HAP-1 (cell line): Measurements from ENCODE around the gene SPOCK2.

Source experiments
- DNase-seq, 2 experiments: peaks; one replicate each; pipeline ENCODE4 v3.0.0-alpha.2; 2016 to 2020; ENCODE audit warnings: low spot score in 2 of 2
- H3K27me3 ChIP-seq: fragments of 250-450 bp; sonication (Bioruptor Pico); 2 replicates; pipeline ENCODE4 v1.5.1; 2020; ENCODE audit warnings: low read depth, mild to moderate bottlenecking, moderate library complexity
- H3K36me3 ChIP-seq: fragments of 250-450 bp; sonication (Bioruptor Pico); replicated peaks from 2 replicates; pipeline ENCODE4 v1.5.1; 2020; ENCODE audit warnings: mild to moderate bottlenecking
- H3K4me1 ChIP-seq: fragments of 250-450 bp; sonication (Bioruptor Pico); 2 replicates; pipeline ENCODE4 v1.5.1; 2020; ENCODE audit warnings: mild to moderate bottlenecking
- H3K4me3 ChIP-seq: fragments of 250-450 bp; sonication (Bioruptor Pico); 2 replicates; pipeline ENCODE4 v1.5.1; 2020; ENCODE audit warnings: mild to moderate bottlenecking, moderate library complexity
- H3K9me3 ChIP-seq: fragments of 250-450 bp; sonication (Bioruptor Pico); 2 replicates; pipeline ENCODE4 v1.5.1; 2020; ENCODE audit warnings: mild to moderate bottlenecking, moderate library complexity
- in situ Hi-C: fragments of 300-500 bp; cut with MboI; formaldehyde crosslinking; loops from 3 replicates; pipeline ENCODE4 v1.14.3; 2020; ENCODE audit warnings: low sequenced_read_pairs, inconsistent platforms, mixed read lengths

Gene SPOCK2

DNA sequence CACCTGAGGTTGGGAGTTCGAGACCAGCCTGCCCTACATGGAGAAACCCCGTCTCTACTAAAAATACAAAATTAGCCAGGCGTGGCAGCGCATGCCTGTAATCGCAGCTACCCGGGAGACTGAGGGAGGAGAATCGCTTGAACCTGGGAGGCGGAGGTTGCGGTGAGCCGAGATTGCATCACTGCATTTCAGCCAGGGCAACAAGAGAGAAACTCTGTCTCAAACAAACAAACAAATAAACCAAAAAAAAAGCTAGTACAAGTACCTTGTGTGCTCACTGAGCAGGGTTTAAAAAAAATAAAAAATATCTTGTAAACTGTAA is 11.2 kb upstream of the SPOCK2 start:
- DNase-seq, result no peak
- peaks cover 28% of the 10 kb centered on the region for H3K4me1 ChIP-seq
- H3K4me3 ChIP-seq, result no peak overlapping the region
- H3K9me3 ChIP-seq, result no peaks in the 10 kb centered on the region
- peaks cover 8% of the 10 kb centered on the region; the same call in 1 of the 2 replicates for H3K27me3 ChIP-seq
- in situ Hi-C loops, result no loop called here
- H3K36me3 ChIP-seq, result 0 out of 2 replicates have a peak, but pooled peaks cover 3% of the 10 kb centered on the region

DNA sequence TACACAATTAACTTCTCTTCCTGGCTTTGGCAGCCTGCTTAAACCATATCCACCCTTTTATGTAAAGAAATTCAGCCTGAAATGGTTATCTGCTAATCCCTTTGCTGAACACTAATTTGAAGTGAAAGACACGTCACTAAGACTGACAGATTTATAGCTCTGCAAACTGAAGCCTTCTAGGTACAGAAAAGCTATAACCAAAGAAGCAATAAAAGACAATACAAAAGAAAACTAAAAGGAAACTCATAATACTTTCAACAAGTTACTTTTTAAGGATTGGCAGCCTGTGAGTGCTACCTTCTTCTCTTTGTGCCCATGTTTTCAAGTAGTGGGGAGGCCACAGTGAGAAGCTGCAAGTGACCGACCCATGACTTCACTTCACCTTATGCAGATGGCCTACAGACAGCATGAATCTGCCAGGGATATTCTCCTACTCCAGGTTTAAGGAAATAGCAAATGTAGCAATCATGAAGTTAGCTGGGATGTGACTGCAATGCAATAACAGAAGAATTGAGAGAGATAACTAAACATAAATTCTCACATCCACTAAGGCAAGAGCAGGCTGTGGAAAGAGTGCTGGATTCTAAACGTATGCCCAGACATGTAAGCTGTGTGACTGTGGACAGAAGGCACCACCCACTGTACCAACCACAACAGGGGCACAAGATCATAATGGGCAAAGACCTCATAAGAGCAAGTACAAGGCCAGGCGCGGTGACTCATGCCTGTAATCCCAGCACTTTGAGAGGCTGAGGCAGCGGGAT is 10.7 kb upstream of the SPOCK2 start:
- no peak overlapping the region for H3K4me3 ChIP-seq
- in situ Hi-C loops, result no loop called here
- H3K4me1 ChIP-seq, result peaks cover 23% of the 10 kb centered on the region
- H3K36me3 ChIP-seq, result 0 out of 2 replicates have a peak, but pooled peaks cover 3% of the 10 kb centered on the region
- peaks cover 8% of the 10 kb centered on the region; the same call in 1 of the 2 replicates for H3K27me3 ChIP-seq
- DNase-seq, result peak; percentile 76 to 99
- no peaks in the 10 kb centered on the region for H3K9me3 ChIP-seq

DNA sequence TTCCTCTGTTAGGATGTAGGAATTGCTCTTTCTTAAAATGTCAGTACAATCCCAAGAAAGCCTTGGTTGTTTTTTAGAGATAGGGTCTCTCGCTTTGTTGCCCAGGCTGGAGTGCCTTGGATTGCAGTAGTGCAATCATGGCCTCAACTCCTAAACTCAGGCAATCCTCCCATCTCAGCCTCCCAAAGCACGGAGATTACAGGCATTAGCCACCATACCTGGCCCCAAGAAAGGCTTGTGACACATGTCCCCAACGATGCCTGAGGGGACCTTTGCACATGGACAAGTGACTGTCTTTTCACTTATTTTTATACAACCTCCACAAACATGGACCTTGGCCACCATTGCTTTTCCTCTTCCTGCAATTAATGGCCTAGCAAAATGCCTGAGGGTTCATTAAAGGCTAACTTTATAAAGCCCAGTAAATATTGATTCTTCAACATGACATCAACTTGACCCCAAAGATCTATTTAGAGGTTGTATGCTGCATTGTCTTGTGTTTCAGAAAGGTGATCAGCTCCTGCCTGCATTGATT is 10.0 kb upstream of the SPOCK2 start:
- H3K36me3 ChIP-seq, result 0 out of 2 replicates have a peak, but pooled peaks cover 3% of the 10 kb centered on the region
- peaks cover 16% of the 10 kb centered on the region for H3K4me1 ChIP-seq
- H3K27me3 ChIP-seq, result peaks cover 8% of the 10 kb centered on the region; the same call in 1 of the 2 replicates
- no peak for DNase-seq
- H3K4me3 ChIP-seq, result no peak overlapping the region
- in situ Hi-C loops, result no loop called here
- no peaks in the 10 kb centered on the region for H3K9me3 ChIP-seq

DNA sequence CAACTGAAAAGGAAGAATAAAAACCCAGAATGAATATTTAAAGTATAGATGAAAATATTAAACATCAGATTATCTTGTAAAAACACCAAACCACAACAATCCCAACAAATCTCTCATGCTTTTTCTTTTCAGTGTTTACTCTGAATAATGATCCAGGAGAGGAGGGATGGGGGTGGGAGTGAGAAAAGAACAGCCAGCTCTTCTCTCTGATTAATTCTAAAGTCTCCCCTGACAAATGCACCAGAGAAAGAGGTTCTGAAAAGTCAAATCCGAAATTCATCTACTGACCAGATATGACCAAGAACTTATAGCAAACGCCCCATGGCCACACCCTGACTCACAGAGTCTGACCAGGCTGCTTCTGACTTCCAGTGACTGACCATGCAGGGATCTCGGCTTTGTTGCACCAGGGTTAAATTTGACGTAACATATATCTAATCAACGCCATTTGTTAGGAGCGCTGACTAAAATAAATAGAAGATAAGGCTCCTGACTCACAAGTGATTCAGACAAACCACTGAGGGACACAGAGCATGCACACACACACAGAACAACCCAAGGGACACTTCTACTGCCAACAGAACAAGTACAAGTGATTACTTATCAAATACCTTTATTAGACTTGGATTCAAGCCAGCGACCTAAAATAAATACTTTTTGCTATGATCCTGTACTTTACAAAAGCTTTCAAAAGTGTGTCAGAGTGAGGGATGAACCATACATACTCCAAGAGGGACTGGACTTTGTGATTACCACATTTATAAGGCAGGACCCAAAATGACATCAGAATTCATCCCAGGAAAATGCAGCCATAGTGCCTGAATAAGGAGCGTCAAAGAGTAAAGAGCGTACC is 9.3 kb upstream of the SPOCK2 start:
- in situ Hi-C loops, result no loop called here
- Histone ChIP-seq H3K4me1 (peaks cover 16% of the 10 kb centered on the region), H3K4me3 (no peak overlapping the region), H3K36me3 (0 out of 2 replicates have a peak, but pooled peaks cover 3% of the 10 kb centered on the region), H3K27me3 (peaks cover 8% of the 10 kb centered on the region; the same call in 1 of the 2 replicates), H3K9me3 (no peaks in the 10 kb centered on the region)
- DNase-seq, result no peak

DNA sequence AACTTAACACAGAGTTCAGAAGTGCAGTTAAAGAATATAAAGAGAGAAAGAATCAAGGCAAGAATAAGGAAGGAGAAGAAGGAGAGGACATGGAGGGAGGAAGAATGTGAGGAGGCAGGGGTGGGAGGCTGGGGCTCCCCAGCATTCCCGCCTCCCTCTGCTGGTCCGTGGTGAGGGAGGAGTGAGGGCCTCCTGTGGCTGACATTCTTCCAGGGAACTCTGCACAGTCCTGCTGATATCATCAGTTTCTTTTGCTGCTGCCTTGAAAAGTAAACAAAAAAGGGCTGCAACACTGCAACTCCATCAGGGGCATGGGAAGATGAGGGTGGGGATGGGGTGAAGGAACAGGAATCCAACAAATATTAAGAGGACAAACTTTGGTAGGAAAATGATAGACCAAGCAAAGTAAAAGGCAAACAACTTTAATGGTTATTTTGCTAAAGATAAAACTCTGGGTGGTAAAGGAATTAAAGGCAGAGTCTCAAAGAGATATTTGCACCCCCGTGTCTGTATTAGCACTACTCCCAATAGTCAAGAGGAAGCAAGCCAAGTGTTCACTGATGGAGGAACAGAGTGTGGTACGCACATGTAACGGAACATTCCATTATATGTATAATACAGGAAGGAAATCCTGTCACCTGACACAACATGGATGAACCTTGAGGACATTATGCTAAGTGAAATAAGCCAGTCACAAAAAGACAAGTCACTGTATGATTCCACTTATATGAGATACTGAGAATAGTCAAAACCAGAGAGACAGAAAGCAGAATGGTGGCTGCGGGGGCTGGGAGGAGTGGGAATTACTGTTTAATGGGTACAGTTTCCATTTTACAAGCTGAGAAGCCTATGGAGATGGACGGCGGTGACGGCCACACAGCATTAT is 8.0 kb upstream of the SPOCK2 start:
- in situ Hi-C loops, result no loop called here
- H3K36me3 ChIP-seq, result 0 out of 2 replicates have a peak, but pooled peaks cover 3% of the 10 kb centered on the region
- H3K9me3 ChIP-seq, result no peaks in the 10 kb centered on the region
- DNase-seq, result no peak
- H3K27me3 ChIP-seq, result peaks cover 8% of the 10 kb centered on the region; the same call in 1 of the 2 replicates
- H3K4me1 ChIP-seq, result peaks cover 16% of the 10 kb centered on the region
- no peak overlapping the region for H3K4me3 ChIP-seq

DNA sequence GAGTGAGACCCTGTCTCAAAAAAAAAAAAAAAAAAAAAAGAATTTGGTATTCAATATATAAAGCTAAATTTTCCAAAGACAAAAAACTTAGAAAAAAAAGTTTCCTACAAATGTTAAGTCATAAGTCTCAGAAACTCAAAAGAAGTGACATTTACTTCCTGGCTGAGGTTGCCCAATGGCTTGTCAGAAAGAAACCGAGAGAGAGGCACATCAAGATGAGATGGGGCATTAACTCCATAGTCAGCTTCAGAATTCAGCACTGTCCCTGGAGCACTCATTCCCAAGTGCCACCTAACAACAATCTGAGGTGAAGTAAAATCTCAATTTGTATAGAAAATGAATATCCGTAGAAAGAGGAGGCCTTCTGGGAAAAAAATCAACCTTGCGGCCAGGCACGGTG is 6.8 kb upstream of the SPOCK2 start:
- Histone ChIP-seq H3K36me3 (0 out of 2 replicates have a peak, but pooled peaks cover 3% of the 10 kb centered on the region), H3K27me3 (peaks cover 11% of the 10 kb centered on the region; the same call in 1 of the 2 replicates), H3K4me3 (no peak overlapping the region), H3K9me3 (no peaks in the 10 kb centered on the region), H3K4me1 (peaks cover 16% of the 10 kb centered on the region)
- in situ Hi-C loops, result no loop called here
- no peak for DNase-seq

DNA sequence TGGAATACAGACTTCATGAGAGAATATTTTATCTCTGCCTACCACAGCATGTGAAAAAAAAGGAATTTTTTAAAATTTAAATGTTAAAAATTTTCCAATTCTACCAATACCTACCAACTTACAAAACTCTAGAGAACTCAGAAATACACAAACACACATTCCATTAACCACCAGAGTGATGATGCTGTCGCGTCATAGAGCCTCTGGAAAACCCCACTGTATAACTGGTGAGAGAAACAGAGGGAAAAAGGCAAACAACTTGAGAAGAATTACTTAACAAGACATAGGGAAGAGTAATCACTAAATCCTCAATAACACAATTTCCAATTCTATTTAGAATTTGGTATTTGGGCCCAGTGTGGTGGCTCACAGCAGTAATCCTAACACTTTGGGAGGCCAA is 6.2 kb upstream of the SPOCK2 start:
- no peaks in the 10 kb centered on the region for H3K9me3 ChIP-seq
- peaks cover 14% of the 10 kb centered on the region for H3K4me1 ChIP-seq
- 0 out of 2 replicates have a peak, but pooled peaks cover 3% of the 10 kb centered on the region for H3K36me3 ChIP-seq
- peaks cover 11% of the 10 kb centered on the region; the same call in 1 of the 2 replicates for H3K27me3 ChIP-seq
- no peak for DNase-seq
- in situ Hi-C loops, result no loop called here
- no peak overlapping the region for H3K4me3 ChIP-seq

DNA sequence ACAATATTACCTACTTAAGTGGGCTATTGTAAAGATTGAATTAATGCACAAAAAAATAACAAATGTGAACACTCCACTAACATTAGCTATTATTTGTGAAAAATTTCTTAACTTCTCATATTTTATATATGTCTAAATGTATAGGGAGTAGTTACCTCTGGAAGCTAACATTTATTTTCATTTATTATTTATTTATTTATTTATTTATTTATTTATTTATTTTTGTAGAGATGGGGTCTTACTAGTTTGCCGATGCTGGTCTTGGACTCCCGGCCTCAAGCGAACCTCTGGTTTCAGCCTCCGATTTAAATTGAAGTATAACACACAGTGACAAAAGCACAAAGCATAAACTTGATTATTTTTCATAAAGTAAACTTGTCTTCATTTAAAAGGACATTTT is 5.1 kb upstream of the SPOCK2 start:
- Histone ChIP-seq H3K4me3 (no peak overlapping the region), H3K27me3 (peaks cover 16% of the 10 kb centered on the region), H3K36me3 (0 out of 2 replicates have a peak, but pooled peaks cover 3% of the 10 kb centered on the region), H3K4me1 (peaks cover 7% of the 10 kb centered on the region), H3K9me3 (no peaks in the 10 kb centered on the region)
- no peak for DNase-seq
- in situ Hi-C loops, result no loop called here

DNA sequence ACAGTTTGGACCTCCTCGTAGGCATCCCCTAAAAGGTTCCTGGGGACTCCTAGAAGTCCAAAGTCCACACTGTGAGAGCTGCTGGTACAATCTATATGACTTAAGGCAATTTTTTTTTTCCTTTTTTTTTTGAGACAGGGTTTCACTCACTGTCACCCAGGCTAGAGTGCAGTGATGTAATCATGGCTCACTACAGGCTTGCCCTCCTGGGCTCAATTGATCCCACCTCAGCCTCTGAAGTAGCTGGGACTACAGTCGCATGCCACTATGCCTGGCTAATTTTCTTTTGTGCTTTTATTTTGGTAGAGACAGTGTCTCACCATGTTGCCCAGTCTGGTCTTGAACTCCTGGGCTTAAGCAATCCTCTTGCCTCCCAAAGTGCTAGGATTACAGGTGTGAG is 4.6 kb upstream of the SPOCK2 start:
- no peaks in the 10 kb centered on the region for H3K9me3 ChIP-seq
- H3K27me3 ChIP-seq, result peaks cover 19% of the 10 kb centered on the region
- no peak overlapping the region for H3K4me3 ChIP-seq
- in situ Hi-C loops, result no loop called here
- 0 out of 2 replicates have a peak, but pooled peaks cover 3% of the 10 kb centered on the region for H3K36me3 ChIP-seq
- DNase-seq, result no peak
- H3K4me1 ChIP-seq, result peaks cover 2% of the 10 kb centered on the region; the same call in 1 of the 2 replicates

DNA sequence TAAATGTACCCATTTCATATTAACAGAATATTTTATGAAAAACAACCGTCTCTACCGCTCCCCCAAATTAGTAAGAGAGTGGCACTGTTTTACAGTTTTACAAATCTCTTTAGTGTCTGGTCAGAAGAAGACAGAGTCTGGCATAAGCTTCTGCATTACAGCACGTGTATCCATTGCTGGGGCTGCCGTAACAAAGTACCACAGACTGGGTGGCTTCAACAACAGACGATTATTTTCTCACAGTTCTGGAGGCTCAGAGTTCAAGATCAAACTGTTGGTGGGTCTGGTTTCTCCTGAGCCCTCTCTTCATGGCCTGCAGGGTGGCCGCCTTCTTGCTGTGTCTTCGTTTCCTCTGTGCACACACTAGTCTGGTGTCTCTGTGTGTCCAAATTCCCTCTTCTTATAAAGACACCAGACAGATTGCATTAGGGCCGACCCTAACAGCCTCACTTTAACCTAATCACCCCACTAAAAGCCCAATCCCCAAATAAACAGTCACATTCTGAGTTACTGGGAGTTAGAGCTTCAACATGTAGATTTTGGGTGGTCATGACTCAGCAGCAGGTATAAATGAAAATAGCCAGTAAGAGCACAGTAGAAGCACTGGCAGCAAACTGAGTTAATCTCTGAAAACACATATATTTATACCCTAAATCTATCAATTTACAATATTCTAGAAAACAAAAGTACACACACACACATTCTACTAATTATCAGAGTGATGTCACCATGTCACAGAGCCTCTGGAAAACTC is 4.0 kb upstream of the SPOCK2 start:
- Histone ChIP-seq H3K27me3 (peaks cover 20% of the 10 kb centered on the region), H3K4me1 (no peaks in the 10 kb centered on the region; the same call in 1 of the 2 replicates), H3K36me3 (0 out of 2 replicates have a peak, but pooled peaks cover 3% of the 10 kb centered on the region), H3K4me3 (no peak overlapping the region), H3K9me3 (no peaks in the 10 kb centered on the region)
- no peak for DNase-seq
- in situ Hi-C loops, result no loop called here

DNA sequence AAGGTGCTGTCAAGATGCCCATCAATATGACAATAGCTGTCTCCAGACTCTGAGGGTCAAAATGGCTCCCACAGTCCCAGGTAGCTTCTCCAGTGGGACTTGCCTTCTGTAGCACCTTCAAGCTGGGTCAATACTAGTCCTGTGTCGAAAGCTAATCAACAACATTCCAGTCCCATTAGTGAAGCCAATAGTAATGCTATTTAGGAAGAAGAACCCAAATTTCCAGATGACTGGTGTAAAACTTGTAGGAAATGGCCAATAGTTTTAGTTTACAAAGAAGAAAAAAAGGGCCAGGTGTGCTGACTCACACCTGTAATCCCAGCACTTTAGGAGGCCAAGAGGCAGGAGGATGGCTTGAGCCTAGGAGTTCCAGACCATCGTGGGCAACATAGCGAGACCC is 2.0 kb upstream of the SPOCK2 start:
- H3K4me3 ChIP-seq, result no peak overlapping the region
- peaks cover 34% of the 10 kb centered on the region for H3K27me3 ChIP-seq
- in situ Hi-C loops, result no loop called here
- no peaks in the 10 kb centered on the region for H3K36me3 ChIP-seq
- H3K4me1 ChIP-seq, result no peaks in the 10 kb centered on the region; the same call in 1 of the 2 replicates
- no peak for DNase-seq
- H3K9me3 ChIP-seq, result no peaks in the 10 kb centered on the region

DNA sequence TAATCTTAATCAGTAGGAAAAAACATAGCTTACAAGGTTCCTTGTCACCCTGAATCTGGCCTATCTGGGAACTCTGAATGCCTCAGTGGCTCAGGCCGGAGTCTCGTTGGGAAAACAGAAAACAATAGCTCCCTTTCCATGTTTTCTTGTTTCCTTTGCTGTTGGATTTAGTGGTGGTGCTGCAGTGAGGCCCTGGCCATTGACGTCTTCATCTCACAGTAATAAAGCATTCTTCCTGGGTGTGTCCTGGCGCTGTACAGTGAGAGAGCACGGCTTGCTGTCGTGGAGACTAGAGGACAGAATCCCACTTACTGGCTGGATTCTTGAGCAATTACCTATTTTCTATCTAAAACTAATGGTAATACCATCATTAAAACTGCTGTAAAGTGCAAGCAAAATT is 1.3 kb upstream of the SPOCK2 start:
- Histone ChIP-seq H3K4me1 (no peaks in the 10 kb centered on the region; the same call in 1 of the 2 replicates), H3K4me3 (no peak overlapping the region), H3K27me3 (peaks cover 34% of the 10 kb centered on the region), H3K36me3 (no peaks in the 10 kb centered on the region), H3K9me3 (no peaks in the 10 kb centered on the region)
- no peak for DNase-seq
- in situ Hi-C loops, result no loop called here
